ENCODE data around the gene VWC2L. TPM values are rescaled to one million over a fixed set of nuclear protein-coding genes. Genes with fewer than 3 reads are reported as not detected.

Gene VWC2L
- total and polyA plus RNA-seq, 10 donors: not detected

DNA sequence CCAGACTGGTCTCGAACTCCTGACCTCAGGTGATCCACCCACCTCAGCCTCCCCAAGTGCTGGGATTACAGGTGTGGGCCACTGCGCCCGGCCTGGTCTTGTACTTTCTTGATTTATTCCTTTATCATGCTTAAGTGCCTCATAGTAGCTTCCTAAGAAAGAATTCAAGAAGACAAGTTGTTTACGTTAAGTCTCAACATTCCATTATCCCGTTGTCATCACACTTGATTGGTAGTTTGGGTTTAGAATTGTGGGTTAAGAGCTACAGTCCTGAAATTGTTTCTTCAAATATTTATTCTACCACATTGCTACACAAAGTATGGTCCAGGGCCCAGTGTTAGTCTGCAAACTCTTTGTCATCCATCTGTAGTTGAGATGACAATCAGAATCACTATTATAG lies 194.0 kb downstream of the VWC2L start:
- Histone ChIP-seq H3K4me1 (no peaks in the 10 kb centered on the region), H3K36me3 (no peaks in the 10 kb centered on the region), H3K27ac (no peak overlapping the region), H3K27me3 (replicated peaks in 1 of 7) (no peaks in the 10 kb centered on the region), H3K9me3 (no peaks in the 10 kb centered on the region), H3K4me3 (no peak overlapping the region)
- TF ChIP-seq POLR2A (IDR thresholded peaks at IDR 0.05) (no peak), CTCF (IDR thresholded peaks at IDR 0.05 in 8 of 11, conservative IDR thresholded peaks at IDR 0.05 in 3 of 11) (no peak)
- intact Hi-C loops (cut with DNase I; ENCODE audit: low total_unique reads): no loop called here
- DNase-seq: no peak
- 72 to 80% (median 75%) methylated on average over 5 of the region's 5 CpGs for WGBS, 5 donors

- no peak for DNase-seq
- no peak overlapping the region for H3K4me3 ChIP-seq
- no peaks in the 10 kb centered on the region for H3K9me3 ChIP-seq
- no peaks in the 10 kb centered on the region for H3K4me1 ChIP-seq
- no peaks in the 10 kb centered on the region for H3K36me3 ChIP-seq
- H3K27ac ChIP-seq: no peak overlapping the region
- no peak for TF ChIP-seq CTCF (IDR thresholded peaks at IDR 0.05 in 8 of 11, conservative IDR thresholded peaks at IDR 0.05 in 3 of 11)
- no peak for TF ChIP-seq POLR2A (IDR thresholded peaks at IDR 0.05)
- TF ChIP-seq POLR2AphosphoS5 (IDR thresholded peaks at IDR 0.05): no peak
- intact Hi-C loops (cut with DNase I; ENCODE audit: low total_unique reads): no loop called here
- WGBS, 5 donors: 80 to 94% (median 88%) methylated on average over 4 of the region's 4 CpGs
- H3K27me3 ChIP-seq (replicated peaks in 1 of 7): no peaks in the 10 kb centered on the region
Observed at GRCh38 chr2:214607051-214607450, 196.2 kb downstream of the VWC2L start.

DNA sequence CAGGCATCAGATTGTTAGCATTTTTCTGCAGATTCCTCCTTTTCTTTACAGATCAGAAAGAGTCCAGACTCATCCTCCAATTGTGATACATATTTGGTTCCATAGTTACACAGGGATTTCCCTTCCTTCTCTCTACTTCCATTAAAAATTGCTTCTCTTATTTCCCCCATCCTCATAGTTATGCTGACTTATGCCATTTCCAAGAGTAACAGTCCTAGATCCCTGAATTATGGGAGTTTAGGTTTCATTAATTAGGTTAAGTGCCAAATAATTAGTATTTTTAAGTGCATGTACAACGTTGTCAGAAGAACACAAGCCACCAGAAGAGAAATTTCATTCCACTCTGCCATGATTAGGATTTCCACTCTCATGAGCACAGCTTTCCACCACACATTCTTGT lies 200.2 kb downstream of the VWC2L start:
- H3K4me3 ChIP-seq: no peak overlapping the region
- H3K4me1 ChIP-seq: no peaks in the 10 kb centered on the region
- H3K27ac ChIP-seq: no peak overlapping the region
- 57 to 72% (median 63%) methylated on average over 1 of the region's 1 CpG for WGBS, 5 donors
- DNase-seq: no peak
- TF ChIP-seq POLR2A (IDR thresholded peaks at IDR 0.05): no peak
- no peak for TF ChIP-seq POLR2AphosphoS5 (IDR thresholded peaks at IDR 0.05)
- TF ChIP-seq CTCF (IDR thresholded peaks at IDR 0.05 in 8 of 11, conservative IDR thresholded peaks at IDR 0.05 in 3 of 11): no peak
- no peaks in the 10 kb centered on the region for H3K36me3 ChIP-seq
- intact Hi-C loops (cut with DNase I; ENCODE audit: low total_unique reads): no loop called here
- no peaks in the 10 kb centered on the region for H3K27me3 ChIP-seq (replicated peaks in 1 of 7)
- peaks cover 0 to 5% (median 0%) of the 10 kb centered on the region in 8 donors for H3K9me3 ChIP-seq

- intact Hi-C loops (cut with DNase I; ENCODE audit: low total_unique reads): no loop called here
Observed at GRCh38 chr2:214624166-214624760, 213.4 kb downstream of the VWC2L start.

More at GRCh38 chr2:214624166-214624760, 213.4 kb downstream of the VWC2L start:
- 84 to 94% (median 88%) methylated on average over 3 of the region's 3 CpGs for WGBS, 5 donors
- no peaks in the 10 kb centered on the region for H3K4me1 ChIP-seq
- no peaks in the 10 kb centered on the region for H3K9me3 ChIP-seq
- no peak for DNase-seq
- no peaks in the 10 kb centered on the region for H3K36me3 ChIP-seq
- H3K4me3 ChIP-seq: no peak overlapping the region
- no peaks in the 10 kb centered on the region for H3K27me3 ChIP-seq (replicated peaks in 1 of 7)
- H3K27ac ChIP-seq: no peak overlapping the region
- TF ChIP-seq POLR2AphosphoS5 (IDR thresholded peaks at IDR 0.05) (no peak), CTCF (IDR thresholded peaks at IDR 0.05 in 8 of 11, conservative IDR thresholded peaks at IDR 0.05 in 3 of 11) (no peak), POLR2A (IDR thresholded peaks at IDR 0.05) (no peak)

All from spleen (tissue), 11 donors.